Activated T-cell treated with anti-CD3 and anti-CD28 coated beads for 48 hours (primary cell): ENCODE results near the gene TP53.
"Not testable (repeated sequence)": the region's sequence is repeated elsewhere in the genome, so short reads cannot be mapped to it uniquely, and the experiment has no call there.

Experiments used
- DNase-seq: peaks from one replicate; pipeline ENCODE4 v3.0.0-alpha.2; 2020; ENCODE audit warnings: low read depth

The TP53 gene

DNA sequence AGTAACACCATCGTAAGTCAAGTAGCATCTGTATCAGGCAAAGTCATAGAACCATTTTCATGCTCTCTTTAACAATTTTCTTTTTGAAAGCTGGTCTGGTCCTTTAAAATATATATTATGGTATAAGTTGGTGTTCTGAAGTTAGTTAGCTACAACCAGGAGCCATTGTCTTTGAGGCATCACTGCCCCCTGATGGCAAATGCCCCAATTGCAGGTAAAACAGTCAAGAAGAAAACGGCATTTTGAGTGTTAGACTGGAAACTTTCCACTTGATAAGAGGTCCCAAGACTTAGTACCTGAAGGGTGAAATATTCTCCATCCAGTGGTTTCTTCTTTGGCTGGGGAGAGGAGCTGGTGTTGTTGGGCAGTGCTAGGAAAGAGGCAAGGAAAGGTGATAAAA, 14.1 kb downstream of the TP53 start:
- peak; percentile 35 for DNase-seq

GRCh38 chr17:7668482-7668881, 18.8 kb downstream of the TP53 start:
- DNase-seq = no peak

DNA sequence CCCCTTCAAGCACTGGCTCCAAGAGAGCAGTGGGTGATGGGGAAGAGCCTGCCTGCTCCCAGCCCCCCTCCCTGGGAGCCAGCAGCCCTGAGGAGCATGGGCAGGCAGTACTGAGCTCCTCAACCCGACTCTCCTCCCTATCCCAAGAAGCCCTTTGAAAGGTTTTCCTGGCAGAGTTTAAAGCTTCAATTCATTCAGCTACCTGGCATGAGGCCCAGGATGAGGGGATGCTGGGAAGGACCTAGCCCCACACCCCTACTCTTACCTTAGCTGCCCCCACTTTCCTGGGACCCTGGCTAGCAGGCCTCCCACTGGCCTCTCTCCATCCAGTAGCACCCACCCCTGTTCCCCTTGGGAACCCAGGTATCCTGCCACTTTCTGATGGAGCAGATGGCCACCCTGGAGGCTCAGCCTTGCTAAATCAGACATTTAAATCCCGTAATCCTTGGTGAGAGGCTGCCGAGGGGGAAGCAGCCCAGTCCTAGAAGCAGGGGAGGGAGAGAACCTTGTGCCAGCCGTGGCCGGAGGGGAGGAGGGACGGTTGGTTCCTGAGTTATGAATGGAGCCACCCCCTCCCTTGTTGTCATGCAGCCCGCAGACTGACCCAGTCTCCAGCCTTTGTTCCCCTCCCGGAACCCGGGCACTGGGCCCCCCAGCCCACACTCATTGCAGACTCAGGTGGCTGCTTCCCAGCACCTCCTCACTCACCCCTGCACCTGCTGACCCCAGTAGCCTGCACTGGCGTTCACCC, 19.5 kb downstream of the TP53 start:
- no peak for DNase-seq

DNA sequence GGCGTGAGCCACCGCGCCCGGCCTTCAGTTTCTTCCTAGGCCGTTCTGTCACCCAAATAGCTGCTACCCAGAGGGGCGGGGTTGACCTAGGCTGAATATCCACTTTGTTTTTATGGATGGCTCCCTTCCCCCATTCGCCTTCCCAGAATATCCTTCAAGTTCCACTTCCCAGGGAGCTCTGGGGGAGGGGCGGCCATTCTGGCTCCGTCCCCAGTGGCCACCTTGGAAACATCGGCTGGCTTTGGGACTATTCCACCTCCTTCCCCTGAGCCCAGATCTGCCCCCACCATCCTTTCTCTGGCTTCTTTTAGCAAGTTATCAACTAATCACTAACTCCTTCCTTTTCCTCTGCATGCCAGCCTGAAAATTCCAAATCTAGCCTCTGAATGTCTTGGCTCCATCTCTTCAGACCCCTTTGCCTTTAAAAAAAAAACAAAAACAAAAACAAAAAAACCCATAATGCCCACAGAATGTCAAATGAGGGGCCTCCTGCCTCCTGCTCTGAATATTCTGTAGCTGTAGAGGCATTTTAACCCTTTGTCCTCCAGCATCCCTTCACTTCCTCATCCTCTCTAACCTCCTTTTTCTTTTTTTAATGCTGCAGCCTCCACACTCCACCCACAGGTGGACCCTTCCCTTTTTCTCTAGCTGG, 30.2 kb downstream of the TP53 start:
- DNase-seq = no peak

DNA sequence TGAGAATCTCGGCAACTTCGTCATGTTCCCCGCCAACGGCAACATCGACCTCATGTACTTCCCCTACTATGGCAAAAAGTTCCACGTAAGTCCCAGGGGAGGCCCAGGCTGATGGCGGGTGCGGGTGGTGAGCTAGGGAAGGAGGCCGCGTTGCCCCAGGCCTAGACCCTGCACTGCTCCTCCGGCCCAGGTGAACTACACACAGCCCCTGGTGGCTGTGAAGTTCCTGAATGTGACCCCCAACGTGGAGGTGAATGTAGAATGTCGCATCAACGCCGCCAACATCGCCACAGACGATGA, 31.8 kb downstream of the TP53 start:
- DNase-seq = no peak

- DNase-seq = no peak
Measured at GRCh38 chr17:7654832-7655540, 32.3 kb downstream of the TP53 start.

- DNase-seq = no peak
Measured at GRCh38 chr17:7652388-7653356, 34.6 kb downstream of the TP53 start.

- no peak for DNase-seq
Measured at GRCh38 chr17:7651665-7652387, 35.5 kb downstream of the TP53 start.

DNA sequence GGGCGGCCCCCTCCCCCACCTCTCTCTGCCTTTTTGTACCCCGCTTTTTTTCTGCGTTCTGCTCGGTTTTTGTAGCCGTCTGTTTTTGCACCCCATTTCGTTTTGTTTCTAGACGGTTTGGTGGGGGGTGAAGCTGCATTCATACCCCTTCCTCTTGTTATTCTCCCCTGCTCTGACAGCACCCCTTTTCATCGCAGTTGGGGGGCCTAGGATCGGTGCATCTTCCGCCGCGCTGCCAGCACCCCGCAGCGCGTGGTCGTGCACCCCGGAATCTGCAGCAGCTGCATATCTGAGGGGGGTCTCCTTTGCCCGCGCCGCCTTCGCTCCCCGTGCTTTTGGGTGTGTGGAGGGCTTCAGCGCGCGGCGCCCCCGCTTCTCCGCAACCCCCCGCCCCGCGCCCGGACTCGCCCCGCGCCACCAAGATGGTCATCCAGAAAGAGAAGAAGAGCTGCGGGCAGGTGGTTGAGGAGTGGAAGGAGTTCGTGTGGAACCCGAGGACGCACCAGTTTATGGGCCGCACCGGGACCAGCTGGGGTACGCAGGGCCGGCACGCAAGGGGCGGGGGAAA, 36.1 kb downstream of the TP53 start:
- no peak for DNase-seq

DNA sequence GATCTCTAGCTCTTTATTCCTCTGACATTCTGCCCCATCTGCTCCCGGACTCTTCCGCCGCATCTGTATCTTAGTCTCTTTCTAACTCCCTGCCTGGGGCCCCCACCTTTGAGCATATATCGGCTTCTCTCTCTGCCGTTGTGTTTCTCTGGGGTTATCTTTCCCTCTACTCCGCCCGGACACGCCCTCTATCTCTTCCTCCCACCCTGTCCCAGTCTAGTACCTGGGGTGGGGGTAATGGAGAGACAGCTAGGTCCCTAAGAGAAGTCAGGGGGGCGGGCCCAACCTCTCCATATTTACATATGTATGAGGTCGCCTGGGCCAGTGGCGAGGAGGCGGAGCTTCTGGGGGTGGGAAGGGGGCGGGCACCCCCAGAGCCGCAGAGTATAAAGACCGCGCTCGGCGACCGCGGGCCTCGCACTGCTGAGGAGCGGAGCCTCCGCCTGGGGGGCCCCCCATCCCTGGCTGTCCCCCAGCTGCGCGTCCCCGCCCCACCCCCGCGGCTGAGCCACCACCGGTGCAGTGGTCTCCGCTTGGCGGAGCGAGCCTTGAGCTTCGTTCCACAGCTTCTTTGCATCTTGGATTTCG, 36.7 kb downstream of the TP53 start, which contains the start of gene ATP1B2:
Gene ATP1B2 (plus strand): TSS at position 418 of the 588 bp plus-strand sequence. CDS start 593 bp downstream, outside the sequence.
- peak; percentile 52 for DNase-seq

DNA sequence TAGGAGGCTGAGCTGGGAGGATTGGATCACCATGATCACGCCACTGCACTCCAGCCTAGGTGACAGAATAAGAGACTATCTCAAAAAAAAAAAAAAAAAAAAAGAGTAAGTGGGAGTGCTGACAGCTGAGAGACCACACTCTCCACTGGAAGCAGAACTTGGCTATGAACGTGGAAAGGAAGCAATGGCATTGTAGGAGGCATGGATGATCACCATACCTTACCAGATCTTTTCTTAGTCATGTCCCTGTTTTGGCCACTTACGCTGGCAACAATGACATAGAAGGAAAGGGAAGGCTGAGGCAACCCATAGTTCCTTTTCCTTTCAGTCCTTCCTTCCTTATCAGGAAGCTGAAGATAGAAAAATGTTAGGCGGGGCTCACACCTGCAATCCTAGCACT, 40.3 kb downstream of the TP53 start:
- DNase-seq = no peak

- DNase-seq = no peak
Measured at GRCh38 chr17:7646457-7646856, 40.8 kb downstream of the TP53 start.

GRCh38 chr17:7644775-7645174, 42.5 kb downstream of the TP53 start:
- no peak for DNase-seq

DNA sequence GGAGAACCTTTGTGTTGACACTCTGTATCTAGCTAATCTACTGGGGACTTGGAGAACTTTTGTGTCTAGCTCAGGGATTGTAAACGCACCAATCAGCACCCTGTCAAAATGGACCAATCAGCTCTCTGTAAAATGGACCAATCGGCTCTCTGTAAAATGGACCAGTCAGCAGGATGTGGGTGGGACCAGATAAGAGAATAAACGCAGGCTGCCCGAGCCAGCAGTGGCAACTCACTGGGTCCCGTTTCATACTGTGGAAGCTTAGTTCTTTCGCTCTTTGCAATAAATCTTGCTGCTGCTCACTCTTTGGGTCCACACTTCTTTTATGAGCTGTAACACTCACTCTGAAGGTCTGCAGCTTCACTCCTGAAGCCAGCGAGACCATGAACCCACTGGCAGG, 45.7 kb downstream of the TP53 start:
- DNase-seq = not testable (repeated sequence)

GRCh38 chr17:7640783-7641182, 46.5 kb downstream of the TP53 start:
- DNase-seq = no peak

- no peak for DNase-seq
Measured at GRCh38 chr17:7636163-7636562, 51.1 kb downstream of the TP53 start.

- no peak for DNase-seq
Measured at GRCh38 chr17:7634384-7634783, 52.9 kb downstream of the TP53 start.

GRCh38 chr17:7633093-7633492, 54.2 kb downstream of the TP53 start:
- no peak for DNase-seq

DNA sequence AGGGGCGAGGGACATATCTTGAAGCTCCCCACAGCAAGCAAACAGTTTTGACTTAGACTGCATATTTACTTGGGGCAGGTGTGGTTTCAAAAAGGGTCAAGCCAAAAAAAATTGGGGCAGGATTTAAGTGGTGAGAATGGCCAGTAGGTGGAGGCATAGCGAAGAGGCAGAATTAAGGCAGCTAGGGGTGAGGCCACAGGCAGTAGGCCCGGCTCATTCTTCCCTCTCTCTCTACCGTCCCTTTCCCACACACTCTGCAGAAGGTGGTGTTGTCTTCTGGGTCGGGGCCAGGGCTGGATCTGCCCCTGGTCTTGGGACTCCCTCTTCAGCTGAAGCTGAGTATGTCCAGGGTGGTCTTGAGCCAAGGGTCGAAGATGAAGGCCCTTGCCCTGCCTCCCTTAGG, 54.8 kb downstream of the TP53 start:
- DNase-seq = no peak
